ENCODE data around the gene MKNK1. TPM values are rescaled to one million over a fixed set of nuclear protein-coding genes. Genes with fewer than 3 reads are reported as not detected.

The MKNK1 gene
- total and polyA plus RNA-seq, 2 experiments from 2014 or later, result 15.5 to 16.1 TPM

DNA sequence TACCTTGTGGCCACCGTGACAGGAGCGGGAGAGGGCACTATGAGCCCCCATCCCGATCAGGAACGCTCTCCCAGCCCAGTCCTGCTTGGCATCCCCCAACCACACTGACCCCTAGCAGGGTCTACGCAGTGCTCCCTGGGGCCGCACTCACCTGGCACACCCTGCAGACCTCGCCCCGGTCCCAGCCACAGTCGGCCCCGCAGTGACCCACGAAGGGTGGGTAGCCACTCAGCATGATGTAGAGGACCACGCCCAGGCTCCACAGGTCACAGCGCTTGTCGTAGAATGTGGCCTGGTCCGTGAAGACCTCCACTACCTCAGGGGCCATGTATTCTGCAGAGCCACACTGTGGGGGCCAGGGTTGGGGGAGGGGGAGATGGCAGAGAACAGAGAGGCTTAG, 41.6 kb downstream of the MKNK1 start:
- in situ Hi-C loops (cut with MboI), result no loop called here
- no peaks in the 10 kb centered on the region for H3K79me2 ChIP-seq (ENCODE audit: insufficient read depth)
- no peaks in the 10 kb centered on the region for H4K20me1 ChIP-seq (ENCODE audit: insufficient read depth)
- no peak for DNase-seq
- H3K9ac ChIP-seq, result no peak overlapping the region
- WGBS, 2 experiments (ENCODE audit: low coverage in 1 of 2, low lambda C conversion rate in 2 of 2, missing lambda C conversion rate in 2 of 2), result 93 to 97% methylated on average over 15 of the region's 15 CpGs
- no peak overlapping the region for H2AFZ ChIP-seq
- no peak overlapping the region for H3K4me3 ChIP-seq
- H3K4me1 ChIP-seq (ENCODE audit: insufficient read depth), result no peaks in the 10 kb centered on the region
- peaks cover 7% of the 10 kb centered on the region; the same call in 1 of the 2 replicates for H3K36me3 ChIP-seq (ENCODE audit: low read depth)
- H3K4me2 ChIP-seq (ENCODE audit: unreplicated experiment), result no peak overlapping the region
- no peak overlapping the region for H3K27ac ChIP-seq
- no peaks in the 10 kb centered on the region for H3K27me3 ChIP-seq (replicated peaks; ENCODE audit: insufficient read depth)
- no peaks in the 10 kb centered on the region for H3K9me2 ChIP-seq (ENCODE audit: insufficient read depth)
- peaks cover 3% of the 10 kb centered on the region for H3F3A ChIP-seq (ENCODE audit: insufficient read depth)
- TF ChIP-seq EZH2phosphoT487 (IDR thresholded peaks at IDR 0.05; ENCODE audit: insufficient read depth, low read depth), result no peak
- no peak for TF ChIP-seq EZH2 (IDR thresholded peaks at IDR 0.05; ENCODE audit: insufficient read depth, poor library complexity, severe bottlenecking)
- no peaks in the 10 kb centered on the region for H3K9me3 ChIP-seq (ENCODE audit: low read depth)

DNA sequence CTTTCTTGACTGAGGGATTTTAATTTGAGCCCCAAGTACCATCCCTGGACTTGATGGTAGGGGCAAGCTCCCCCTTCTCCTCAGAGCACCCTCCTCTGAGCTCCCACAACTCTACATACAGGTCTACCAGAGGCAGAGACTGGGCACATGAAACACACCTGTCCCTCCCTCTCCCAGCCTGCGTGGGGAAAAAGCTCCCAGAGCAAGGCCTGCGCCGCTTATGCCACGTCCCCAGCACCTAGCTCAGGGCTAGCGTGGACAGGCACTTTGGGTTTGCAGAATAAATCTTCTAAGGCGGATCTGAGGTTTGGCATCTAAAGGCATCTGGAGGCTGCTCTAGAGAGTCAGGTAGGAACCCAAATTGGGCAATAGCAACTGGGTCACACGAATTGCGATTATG, 45.1 kb downstream of the MKNK1 start:
- TF ChIP-seq EZH2phosphoT487 (IDR thresholded peaks at IDR 0.05; ENCODE audit: insufficient read depth, low read depth), result no peak
- no peak for TF ChIP-seq EZH2 (IDR thresholded peaks at IDR 0.05; ENCODE audit: insufficient read depth, poor library complexity, severe bottlenecking)
- no peak overlapping the region for H3K4me2 ChIP-seq (ENCODE audit: unreplicated experiment)
- H4K20me1 ChIP-seq (ENCODE audit: insufficient read depth), result no peaks in the 10 kb centered on the region
- H3K9ac ChIP-seq, result no peak overlapping the region
- peaks cover 8% of the 10 kb centered on the region for H3F3A ChIP-seq (ENCODE audit: insufficient read depth)
- no peaks in the 10 kb centered on the region for H3K36me3 ChIP-seq (ENCODE audit: low read depth)
- H3K27me3 ChIP-seq (replicated peaks; ENCODE audit: insufficient read depth), result no peaks in the 10 kb centered on the region
- no peaks in the 10 kb centered on the region for H3K79me2 ChIP-seq (ENCODE audit: insufficient read depth)
- H3K9me2 ChIP-seq (ENCODE audit: insufficient read depth), result no peaks in the 10 kb centered on the region
- H3K4me3 ChIP-seq, result no peak overlapping the region
- WGBS, 2 experiments (ENCODE audit: low coverage in 1 of 2, low lambda C conversion rate in 2 of 2, missing lambda C conversion rate in 2 of 2), result 97 to 99% methylated on average over 8 of the region's 8 CpGs
- H2AFZ ChIP-seq, result no peak overlapping the region
- in situ Hi-C loops (cut with MboI), result no loop called here
- peaks cover 6% of the 10 kb centered on the region for H3K4me1 ChIP-seq (ENCODE audit: insufficient read depth)
- H3K27ac ChIP-seq, result no peak overlapping the region
- DNase-seq, result no peak
- no peaks in the 10 kb centered on the region for H3K9me3 ChIP-seq (ENCODE audit: low read depth)

DNA sequence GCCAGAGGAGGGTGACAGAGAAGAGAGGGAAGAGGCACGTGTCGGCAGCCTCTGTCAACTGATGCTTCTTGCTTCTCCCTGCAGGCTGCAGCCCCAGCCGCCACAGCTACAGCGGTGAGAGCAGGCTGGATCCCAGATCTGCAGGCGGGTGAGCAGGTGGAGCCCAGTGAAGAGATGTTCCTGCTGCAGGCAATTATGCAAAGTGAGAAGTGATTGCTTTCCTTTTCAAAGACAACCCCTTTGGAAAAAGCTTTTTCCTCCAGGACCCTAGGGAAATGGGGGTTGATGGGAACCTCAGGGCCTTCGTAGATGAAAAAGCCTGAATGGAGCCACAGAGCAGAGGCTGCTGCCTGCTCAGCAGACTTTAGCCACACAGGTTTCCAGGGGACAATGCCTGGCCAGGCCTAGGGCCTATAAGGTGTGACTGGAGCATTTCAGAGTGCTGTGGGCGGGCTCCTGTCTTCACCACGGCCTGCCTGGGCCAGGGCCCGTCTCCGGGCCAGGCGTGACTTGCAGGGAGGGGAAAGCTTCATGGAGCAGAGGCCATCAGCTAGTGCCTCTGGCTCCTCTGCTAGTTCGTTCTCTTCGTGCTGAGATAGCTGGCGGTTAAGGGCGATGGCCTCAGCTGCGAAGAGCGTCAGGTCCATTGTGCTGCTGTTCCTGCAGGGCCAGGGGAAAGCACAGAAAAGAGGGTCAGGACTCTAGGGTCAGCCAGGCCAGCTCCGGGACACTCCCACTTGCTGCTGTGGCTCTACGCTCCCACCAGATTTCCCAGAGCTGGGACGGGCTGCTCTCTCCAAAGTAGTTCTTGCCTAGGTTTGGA, 45.7 kb downstream of the MKNK1 start:
- in situ Hi-C loops (cut with MboI), result no loop called here

DNA sequence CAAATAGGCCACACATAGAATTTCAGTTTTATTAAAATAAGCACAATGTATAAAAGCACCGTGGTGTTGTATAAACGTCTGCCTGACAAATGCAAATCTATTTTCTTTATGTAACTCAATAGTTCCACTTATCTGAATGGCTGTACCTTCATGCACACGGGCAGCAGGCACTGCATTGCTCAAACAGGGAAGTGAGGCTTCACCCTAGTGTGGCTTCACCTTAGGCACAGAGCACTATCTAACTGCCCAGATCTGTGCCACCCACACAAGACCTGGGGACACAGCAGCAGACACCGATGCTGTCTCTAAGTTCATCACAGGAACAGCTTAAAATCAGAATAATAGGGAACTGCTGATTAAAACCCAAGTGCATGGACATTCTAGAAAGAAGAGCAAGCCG, 46.7 kb downstream of the MKNK1 start:
- WGBS, 2 experiments (ENCODE audit: low coverage in 1 of 2, low lambda C conversion rate in 2 of 2, missing lambda C conversion rate in 2 of 2), result 72 to 73% methylated on average over 5 of the region's 5 CpGs
- in situ Hi-C loops (cut with MboI), result no loop called here
- Histone ChIP-seq H3K9me3 (ENCODE audit: low read depth) (no peaks in the 10 kb centered on the region), H3K9me2 (ENCODE audit: insufficient read depth) (no peaks in the 10 kb centered on the region), H3K4me3 (no peak overlapping the region), H3K4me1 (ENCODE audit: insufficient read depth) (peaks cover 6% of the 10 kb centered on the region), H3K4me2 (ENCODE audit: unreplicated experiment) (no peak overlapping the region), H2AFZ (no peak overlapping the region), H3F3A (ENCODE audit: insufficient read depth) (peaks cover 8% of the 10 kb centered on the region), H3K36me3 (ENCODE audit: low read depth) (no peaks in the 10 kb centered on the region), H3K27ac (no peak overlapping the region), H3K79me2 (ENCODE audit: insufficient read depth) (no peaks in the 10 kb centered on the region), H3K9ac (no peak overlapping the region), H4K20me1 (ENCODE audit: insufficient read depth) (no peaks in the 10 kb centered on the region), H3K27me3 (replicated peaks; ENCODE audit: insufficient read depth) (peaks cover 5% of the 10 kb centered on the region; the same call in 1 of the 2 replicates)
- no peak for TF ChIP-seq EZH2 (IDR thresholded peaks at IDR 0.05; ENCODE audit: insufficient read depth, poor library complexity, severe bottlenecking)
- TF ChIP-seq EZH2phosphoT487 (IDR thresholded peaks at IDR 0.05; ENCODE audit: insufficient read depth, low read depth), result no peak
- DNase-seq, result no peak

More for the DNA sequence above, 45.7 kb downstream of the MKNK1 start:
- H3K9me2 ChIP-seq (ENCODE audit: insufficient read depth), result no peaks in the 10 kb centered on the region
- H4K20me1 ChIP-seq (ENCODE audit: insufficient read depth), result no peaks in the 10 kb centered on the region
- no peak for TF ChIP-seq EZH2 (IDR thresholded peaks at IDR 0.05; ENCODE audit: insufficient read depth, poor library complexity, severe bottlenecking)
- TF ChIP-seq EZH2phosphoT487 (IDR thresholded peaks at IDR 0.05; ENCODE audit: insufficient read depth, low read depth), result no peak
- H2AFZ ChIP-seq, result no peak overlapping the region
- H3K9me3 ChIP-seq (ENCODE audit: low read depth), result no peaks in the 10 kb centered on the region
- no peaks in the 10 kb centered on the region for H3K27me3 ChIP-seq (replicated peaks; ENCODE audit: insufficient read depth)
- H3K4me3 ChIP-seq, result no peak overlapping the region
- no peak overlapping the region for H3K9ac ChIP-seq
- no peak overlapping the region for H3K27ac ChIP-seq
- peaks cover 6% of the 10 kb centered on the region for H3K4me1 ChIP-seq (ENCODE audit: insufficient read depth)
- H3K4me2 ChIP-seq (ENCODE audit: unreplicated experiment), result no peak overlapping the region
- no peaks in the 10 kb centered on the region for H3K79me2 ChIP-seq (ENCODE audit: insufficient read depth)
- peaks cover 8% of the 10 kb centered on the region for H3F3A ChIP-seq (ENCODE audit: insufficient read depth)
- no peaks in the 10 kb centered on the region for H3K36me3 ChIP-seq (ENCODE audit: low read depth)
- 89 to 91% methylated on average over 20 of the region's 20 CpGs for WGBS, 2 experiments (ENCODE audit: low coverage in 1 of 2, low lambda C conversion rate in 2 of 2, missing lambda C conversion rate in 2 of 2)
- no peak for DNase-seq
